ENCODE measurements around the gene ELMO1. TPM values are rescaled to one million over a fixed set of nuclear protein-coding genes. Genes with fewer than 3 reads are reported as not detected.

The ELMO1 gene
- total RNA-seq, 6 donors from 2014 or later, result 51.4 to 204 (median 73.7) TPM

DNA sequence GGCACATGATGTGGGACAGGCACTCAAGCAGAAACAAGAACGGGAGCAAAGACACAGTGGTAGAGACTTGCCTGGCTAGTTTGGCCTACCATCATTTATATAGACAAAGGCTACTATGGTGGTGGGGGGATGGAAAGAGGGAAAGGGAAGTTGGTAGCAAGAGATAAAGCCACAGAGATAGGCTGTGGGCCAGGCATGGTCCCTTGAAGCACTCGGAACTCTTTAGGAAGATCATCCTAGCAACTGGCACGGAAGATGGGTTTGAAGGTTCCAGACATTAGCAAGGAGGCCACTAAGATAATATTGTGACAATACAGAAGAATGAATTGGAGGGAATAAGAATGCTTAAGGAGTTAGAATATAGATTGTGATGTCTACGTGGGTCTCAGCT lies 319.6 kb downstream of the ELMO1 start:
- peak overlapping the region in 3 of 4 donors; percentile 24 to 49 (median 42) for H3K27ac ChIP-seq
- peaks cover 0 to 12% (median 2%) of the 10 kb centered on the region in 4 donors for H3K4me1 ChIP-seq
- H3K27me3 ChIP-seq, result no peaks in the 10 kb centered on the region
- 72 to 84% methylated on average over 4 of the region's 4 CpGs for WGBS, 2 donors
- peaks cover 0 to 16% (median 0%) of the 10 kb centered on the region in 4 donors for H3K36me3 ChIP-seq
- H3K9me3 ChIP-seq, result no peaks in the 10 kb centered on the region
- no peak for ATAC-seq (ENCODE audit: low FRiP score in 2 of 2)
- TF ChIP-seq EP300 (IDR thresholded peaks at IDR 0.05) (no peak), POLR2AphosphoS5 (IDR thresholded peaks at IDR 0.05) (no peak), POLR2A (IDR thresholded peaks at IDR 0.05) (no peak)
- TF ChIP-seq, protein P1, sequence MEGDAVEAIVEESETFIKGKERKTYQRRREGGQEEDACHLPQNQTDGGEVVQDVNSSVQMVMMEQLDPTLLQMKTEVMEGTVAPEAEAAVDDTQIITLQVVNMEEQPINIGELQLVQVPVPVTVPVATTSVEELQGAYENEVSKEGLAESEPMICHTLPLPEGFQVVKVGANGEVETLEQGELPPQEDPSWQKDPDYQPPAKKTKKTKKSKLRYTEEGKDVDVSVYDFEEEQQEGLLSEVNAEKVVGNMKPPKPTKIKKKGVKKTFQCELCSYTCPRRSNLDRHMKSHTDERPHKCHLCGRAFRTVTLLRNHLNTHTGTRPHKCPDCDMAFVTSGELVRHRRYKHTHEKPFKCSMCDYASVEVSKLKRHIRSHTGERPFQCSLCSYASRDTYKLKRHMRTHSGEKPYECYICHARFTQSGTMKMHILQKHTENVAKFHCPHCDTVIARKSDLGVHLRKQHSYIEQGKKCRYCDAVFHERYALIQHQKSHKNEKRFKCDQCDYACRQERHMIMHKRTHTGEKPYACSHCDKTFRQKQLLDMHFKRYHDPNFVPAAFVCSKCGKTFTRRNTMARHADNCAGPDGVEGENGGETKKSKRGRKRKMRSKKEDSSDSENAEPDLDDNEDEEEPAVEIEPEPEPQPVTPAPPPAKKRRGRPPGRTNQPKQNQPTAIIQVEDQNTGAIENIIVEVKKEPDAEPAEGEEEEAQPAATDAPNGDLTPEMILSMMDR (IDR thresholded peaks at IDR 0.05), result no peak
- no peak for DNase-seq
- H3K4me3 ChIP-seq, result no peak overlapping the region

DNA sequence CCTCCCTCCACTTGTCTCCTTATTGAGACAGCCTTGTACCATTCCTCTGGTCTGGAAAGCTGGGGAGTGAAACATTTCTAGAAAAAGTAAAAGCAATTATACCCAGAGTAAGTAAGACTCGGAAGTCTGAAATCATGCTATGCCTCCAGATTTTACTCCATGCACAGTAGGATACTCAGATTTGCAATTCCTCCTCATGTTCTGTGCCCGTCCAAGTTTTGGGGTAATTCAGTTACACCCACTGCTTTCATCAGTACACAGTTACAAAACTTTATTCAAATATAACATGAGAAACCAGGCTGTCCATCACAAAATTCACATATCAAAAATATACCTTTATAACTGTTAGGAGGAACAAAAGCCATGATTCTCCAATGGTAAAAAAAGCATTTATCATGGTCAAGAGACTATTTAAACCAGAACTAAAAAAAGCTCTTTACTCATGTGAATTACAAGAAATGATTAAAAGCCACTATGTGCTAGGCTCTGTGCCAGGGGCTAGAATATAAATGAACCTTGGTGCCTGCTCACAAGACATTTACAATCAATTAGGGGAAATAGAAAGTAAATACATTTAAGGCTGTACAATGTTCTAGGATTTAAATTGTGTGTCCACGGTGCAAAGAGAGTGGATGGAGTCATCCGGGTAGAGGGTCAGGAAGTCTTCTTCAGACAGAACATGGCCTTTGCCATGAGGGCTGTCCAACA lies 320.2 kb downstream of the ELMO1 start:
- no peak for TF ChIP-seq EP300 (IDR thresholded peaks at IDR 0.05)
- TF ChIP-seq, protein P1 (IDR thresholded peaks at IDR 0.05), result no peak
- ATAC-seq (ENCODE audit: low FRiP score in 2 of 2) (no peak), DNase-seq (no peak)
- peaks cover 0 to 15% (median 0%) of the 10 kb centered on the region in 4 donors for H3K36me3 ChIP-seq
- 73 to 78% methylated on average over 4 of the region's 4 CpGs for WGBS, 2 donors
- H3K4me1 ChIP-seq, result peaks cover 0 to 12% (median 2%) of the 10 kb centered on the region in 4 donors
- peak overlapping the region in 3 of 4 donors; percentile 24 to 49 (median 42) for H3K27ac ChIP-seq
- H3K4me3 ChIP-seq, result no peak overlapping the region
- H3K27me3 ChIP-seq, result no peaks in the 10 kb centered on the region
- no peaks in the 10 kb centered on the region for H3K9me3 ChIP-seq

DNA sequence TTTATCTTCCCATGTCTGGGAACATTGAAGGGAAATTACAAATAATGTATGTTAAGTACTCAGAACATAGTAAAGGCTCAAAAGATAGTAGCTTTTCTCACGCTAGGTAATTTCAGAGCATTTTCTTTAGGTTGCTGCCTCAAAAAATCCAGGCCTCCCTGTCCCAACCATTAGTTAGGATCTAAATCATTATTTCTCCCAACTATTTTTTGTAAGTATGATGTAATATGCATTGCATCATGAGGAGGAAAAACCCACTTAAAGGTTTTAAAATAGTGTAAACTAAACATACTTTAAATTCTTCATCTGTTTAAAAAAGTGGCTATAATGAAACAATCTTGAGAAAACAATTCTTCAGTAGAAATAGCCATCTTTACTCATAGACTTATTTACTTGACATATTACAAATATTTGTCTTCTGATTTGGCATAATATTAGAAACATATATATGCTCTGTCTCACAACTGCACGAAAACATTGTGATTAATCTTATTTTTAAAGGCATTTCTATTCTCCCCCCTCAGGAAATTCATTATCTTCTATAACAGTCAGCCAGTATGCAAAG lies 329.3 kb downstream of the ELMO1 start:
- WGBS, 2 donors, result 81% methylated on average over 2 of the region's 2 CpGs
- ATAC-seq (ENCODE audit: low FRiP score in 2 of 2) (no peak), DNase-seq (no peak)
- Histone ChIP-seq H3K27ac (no peak overlapping the region), H3K4me1 (no peaks in the 10 kb centered on the region), H3K36me3 (no peaks in the 10 kb centered on the region), H3K9me3 (no peaks in the 10 kb centered on the region), H3K4me3 (no peak overlapping the region), H3K27me3 (no peaks in the 10 kb centered on the region)
- TF ChIP-seq EP300 (IDR thresholded peaks at IDR 0.05) (no peak), POLR2AphosphoS5 (IDR thresholded peaks at IDR 0.05) (no peak), POLR2A (IDR thresholded peaks at IDR 0.05) (no peak)
- TF ChIP-seq, protein P1 (IDR thresholded peaks at IDR 0.05), result no peak

DNA sequence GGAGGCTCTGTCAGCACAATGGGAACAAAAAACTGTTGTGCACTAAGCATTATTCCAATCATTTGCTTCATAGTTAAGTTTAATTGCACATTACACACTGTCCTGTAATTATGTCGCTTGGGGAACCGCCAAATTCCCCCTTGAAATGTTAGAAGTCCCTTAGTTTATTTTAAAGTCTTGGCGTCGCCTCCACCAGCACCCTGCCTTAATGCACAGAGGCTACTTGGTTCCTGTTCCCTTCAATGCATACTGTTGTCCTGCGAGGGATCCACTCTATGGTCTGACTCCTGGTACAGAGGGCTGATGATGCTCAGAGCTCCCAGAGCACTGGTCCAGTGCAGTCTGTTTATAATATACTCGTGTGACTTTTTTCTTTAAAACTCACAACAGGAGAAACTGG lies 330.7 kb downstream of the ELMO1 start:
- Histone ChIP-seq H3K27me3 (no peaks in the 10 kb centered on the region), H3K36me3 (no peaks in the 10 kb centered on the region), H3K4me3 (no peak overlapping the region), H3K4me1 (no peaks in the 10 kb centered on the region), H3K9me3 (no peaks in the 10 kb centered on the region), H3K27ac (no peak overlapping the region)
- ATAC-seq (ENCODE audit: low FRiP score in 2 of 2) (no peak), DNase-seq (no peak)
- 84% methylated on average over 6 of the region's 6 CpGs for WGBS, 2 donors
- TF ChIP-seq POLR2AphosphoS5 (IDR thresholded peaks at IDR 0.05), result no peak
- TF ChIP-seq, protein P1 (IDR thresholded peaks at IDR 0.05), result no peak
- no peak for TF ChIP-seq EP300 (IDR thresholded peaks at IDR 0.05)

DNA sequence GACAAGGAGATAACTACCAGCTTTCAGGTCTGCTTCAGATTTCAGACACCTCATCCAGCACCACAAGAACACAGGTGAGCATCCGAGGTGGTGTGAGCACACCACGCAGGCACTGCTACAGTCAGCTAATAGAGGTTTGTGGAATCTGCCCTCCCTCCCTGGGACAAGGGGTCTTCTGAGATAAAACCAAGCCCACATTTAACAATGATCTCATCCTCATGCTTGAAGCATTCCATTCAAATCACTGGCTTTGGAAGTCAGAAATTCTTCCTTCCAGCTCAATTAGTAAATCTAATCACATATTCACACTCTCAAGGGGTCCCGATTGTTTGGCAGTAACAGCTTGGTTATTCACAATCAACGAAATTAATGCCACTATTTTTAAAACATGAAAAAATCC lies 331.4 kb downstream of the ELMO1 start:
- Histone ChIP-seq H3K36me3 (no peaks in the 10 kb centered on the region), H3K9me3 (no peaks in the 10 kb centered on the region), H3K4me3 (no peak overlapping the region), H3K4me1 (no peaks in the 10 kb centered on the region), H3K27me3 (no peaks in the 10 kb centered on the region), H3K27ac (no peak overlapping the region)
- WGBS, 2 donors, result 84 to 87% methylated on average over 4 of the region's 4 CpGs
- no peak for ATAC-seq (ENCODE audit: low FRiP score in 2 of 2)
- no peak for DNase-seq
- TF ChIP-seq, protein P1 (IDR thresholded peaks at IDR 0.05), result no peak
- TF ChIP-seq POLR2AphosphoS5 (IDR thresholded peaks at IDR 0.05) (no peak), POLR2A (IDR thresholded peaks at IDR 0.05) (no peak), EP300 (IDR thresholded peaks at IDR 0.05) (no peak)
